GM19328 (cell line): ENCODE results near the gene MORN1.

Source experiments
- ATAC-seq: cut with Tn5 transposase; IDR thresholded peaks from one replicate; pipeline ENCODE4 v1.9.1; 2021; ENCODE audit warnings: mild to moderate bottlenecking, moderate library complexity; ENCODE audit not compliant: unreplicated experiment

MORN1 gene

GRCh38 chr1:2422523-2422922 is 31.2 kb upstream of the MORN1 start:
- no peak for ATAC-seq

GRCh38 chr1:2419416-2419815 is 28.1 kb upstream of the MORN1 start:
- no peak for ATAC-seq

DNA sequence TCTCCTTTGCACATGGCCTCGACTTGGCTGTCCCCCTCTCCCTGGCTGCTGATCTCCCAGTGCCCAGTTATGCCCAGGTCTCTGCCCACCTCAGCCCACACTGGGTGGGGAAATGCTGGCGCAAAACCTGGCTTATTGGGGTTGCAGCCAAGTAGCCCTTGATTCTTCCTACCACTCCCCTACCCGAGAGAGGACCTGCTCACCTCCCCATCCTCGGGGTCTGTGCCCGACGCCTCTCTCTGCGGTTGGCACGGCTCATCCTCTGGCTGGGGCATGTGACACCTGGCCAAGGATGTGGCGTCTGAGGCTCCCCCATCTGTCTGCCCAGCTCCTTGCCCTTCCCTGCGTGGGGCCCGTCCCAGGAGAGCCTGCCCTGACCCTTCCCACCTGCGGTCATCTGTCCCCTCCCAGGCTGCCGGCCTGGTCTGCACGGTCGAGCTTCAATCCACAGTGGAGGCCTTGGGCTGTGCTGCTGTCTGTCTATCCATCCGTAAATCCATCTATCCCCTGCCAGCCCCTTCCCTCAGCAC is 27.5 kb upstream of the MORN1 start:
- ATAC-seq: no peak

GRCh38 chr1:2417833-2418225 is 26.5 kb upstream of the MORN1 start:
- ATAC-seq: no peak

GRCh38 chr1:2417083-2417832 is 25.9 kb upstream of the MORN1 start:
- no peak for ATAC-seq

GRCh38 chr1:2416403-2416802 is 25.0 kb upstream of the MORN1 start:
- ATAC-seq: no peak

DNA sequence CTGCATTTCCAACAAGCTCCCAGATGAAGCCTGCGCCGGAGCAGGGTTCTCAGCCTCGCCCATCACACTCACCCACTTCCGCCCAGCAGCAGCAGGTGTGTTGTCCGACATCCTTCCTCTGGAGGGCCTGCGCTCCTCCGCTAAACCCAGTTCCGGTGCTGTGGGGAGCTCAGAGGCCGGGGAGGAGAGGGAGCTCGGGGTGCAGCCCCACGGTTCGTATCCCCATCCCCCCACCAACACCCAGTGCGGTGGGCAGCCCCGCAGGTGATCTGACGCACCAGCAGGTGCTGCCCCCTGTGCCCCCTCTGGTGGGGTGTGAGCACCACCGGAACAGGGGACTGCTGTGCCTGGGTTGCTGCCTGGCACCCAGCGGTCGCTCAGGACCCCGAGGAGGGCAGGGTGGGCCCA is 24.5 kb upstream of the MORN1 start:
- ATAC-seq: no peak

DNA sequence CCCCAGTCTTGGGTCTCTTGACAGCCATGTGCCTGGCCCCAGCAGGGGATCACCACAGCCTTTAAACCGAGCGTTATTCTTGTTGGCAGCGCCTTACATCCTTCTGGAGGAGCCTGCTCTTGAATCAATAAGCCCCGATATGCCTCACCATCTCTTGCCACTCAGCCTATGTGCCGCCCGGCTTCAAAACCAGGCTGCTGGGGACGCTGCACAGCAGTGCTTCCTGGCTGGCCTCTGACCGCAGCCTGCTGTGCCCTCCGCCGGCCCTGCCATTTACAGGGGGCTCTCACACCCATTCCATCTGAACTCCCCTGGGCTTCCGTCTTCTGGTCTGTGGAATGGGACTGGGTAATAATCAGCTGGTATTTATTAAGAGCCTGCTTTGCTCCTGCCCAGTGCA is 24.0 kb upstream of the MORN1 start:
- no peak for ATAC-seq

DNA sequence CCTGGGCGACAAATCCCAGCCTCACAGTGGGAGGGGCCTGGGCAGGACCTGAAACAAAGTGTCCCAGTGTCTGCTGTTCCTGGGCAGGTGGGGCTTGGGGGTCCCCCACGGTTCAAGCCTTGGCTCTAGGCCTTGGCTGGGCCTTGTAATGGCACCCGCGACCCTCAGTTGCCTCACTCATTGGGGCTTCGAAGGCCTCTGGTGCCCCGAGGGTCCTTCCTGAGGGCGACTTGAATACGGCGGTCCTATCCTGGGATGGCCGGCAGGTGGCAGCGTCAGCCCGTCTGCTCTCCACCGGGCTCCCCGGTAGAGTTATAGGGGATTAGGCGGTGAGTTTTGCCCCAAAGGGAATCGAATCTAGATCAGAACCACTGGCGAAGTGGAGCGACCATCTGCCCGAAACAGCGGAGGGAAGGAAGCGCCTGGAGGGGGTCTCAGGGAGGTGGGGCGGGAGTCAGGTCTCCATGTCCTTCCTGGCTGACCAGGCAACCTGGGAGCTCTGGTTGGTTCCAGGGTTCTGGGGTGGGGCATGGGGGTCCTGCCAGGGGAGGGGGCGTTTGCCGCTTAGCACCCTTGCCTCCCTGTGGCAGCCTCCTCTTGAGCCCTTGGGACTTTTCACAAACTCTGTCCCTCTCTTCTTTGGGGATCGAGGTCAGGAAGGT is 23.1 kb upstream of the MORN1 start:
- ATAC-seq: no peak

- no peak for ATAC-seq
These were observed 22.3 kb upstream of the MORN1 start for GRCh38 chr1:2413495-2414296.

DNA sequence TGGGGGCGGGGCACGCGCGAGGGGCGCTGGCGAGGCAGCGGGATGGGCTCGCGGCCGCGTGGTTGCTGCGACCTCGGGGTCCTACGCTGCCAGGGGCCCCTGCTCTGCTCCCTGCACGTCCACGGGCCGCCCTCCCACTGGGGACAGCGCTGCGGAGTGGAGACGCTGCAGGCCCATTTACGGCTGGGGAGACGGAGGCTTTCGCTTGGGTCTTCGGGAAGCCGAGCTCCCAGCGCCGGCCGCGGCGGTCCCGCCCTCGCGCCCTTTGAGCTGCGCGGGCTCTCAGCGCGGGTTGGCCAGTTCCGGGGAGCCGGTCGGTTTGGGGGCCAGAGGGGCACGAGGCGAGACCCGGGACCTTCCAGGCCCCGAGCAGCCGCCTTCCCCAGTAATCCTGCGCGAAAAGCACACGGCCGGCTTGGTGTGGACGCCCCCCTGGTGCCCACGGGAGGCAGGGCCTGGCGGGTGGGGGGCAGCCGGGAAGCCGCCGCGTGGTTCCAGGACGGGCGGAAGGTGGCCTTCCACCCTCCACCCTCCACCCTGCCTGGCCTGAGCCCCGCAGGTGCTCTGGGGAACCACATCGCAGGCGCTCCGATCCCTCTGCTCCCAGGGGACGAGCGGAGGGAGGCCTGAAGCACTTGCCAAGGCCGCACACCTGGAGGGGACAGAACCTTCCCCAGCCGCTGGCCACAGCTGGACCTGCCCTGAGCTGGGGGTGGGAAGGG is 21.6 kb upstream of the MORN1 start:
- peak; percentile 21 for ATAC-seq

DNA sequence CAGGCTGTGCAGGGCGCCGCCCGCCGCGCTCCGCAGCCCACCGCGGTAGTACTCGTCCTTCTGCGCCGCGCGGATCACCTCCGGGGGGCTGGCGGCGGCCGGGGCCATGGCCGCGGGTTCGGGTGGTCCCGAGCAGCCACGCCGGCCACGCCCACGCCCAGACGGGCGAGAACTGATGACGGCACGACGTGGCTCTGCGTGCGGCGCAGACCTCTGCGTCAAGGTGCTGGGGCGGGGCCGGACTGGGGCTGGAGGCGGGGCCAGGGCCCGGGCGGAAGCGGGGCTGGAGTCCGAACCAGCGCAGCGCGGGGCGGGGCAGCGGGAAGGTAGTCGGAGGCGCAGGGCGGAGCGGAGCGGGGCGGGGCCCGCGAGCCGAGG is 21.0 kb upstream of the MORN1 start, which contains the start of gene PEX10:
Gene PEX10 (minus strand): TSS at position 170 of the 378 bp plus-strand sequence. CDS start 62 bp downstream, at position 108.
- peak; percentile 85 for ATAC-seq

GRCh38 chr1:2411801-2412394 is 20.5 kb upstream of the MORN1 start:
- peak; percentile 30 for ATAC-seq

DNA sequence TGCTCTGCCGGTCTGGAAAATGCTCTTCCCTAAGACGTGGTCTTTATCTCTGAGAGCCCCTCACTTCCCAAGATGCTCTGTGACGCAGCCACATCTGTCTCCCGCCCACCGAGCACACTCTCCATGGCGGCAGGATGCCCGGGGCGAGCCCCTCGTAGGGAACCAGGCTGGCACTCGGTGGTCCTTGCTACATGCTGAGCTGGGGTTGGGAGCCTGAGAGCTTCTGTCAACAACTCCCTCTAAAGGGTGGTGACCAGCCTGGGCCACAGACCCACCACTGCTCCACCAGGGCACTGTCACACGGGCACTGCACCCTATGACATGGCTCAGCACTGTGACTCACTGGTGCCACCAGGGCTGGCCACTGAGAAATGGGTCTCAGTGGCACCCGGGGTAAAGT is 18.4 kb upstream of the MORN1 start:
- ATAC-seq: no peak

DNA sequence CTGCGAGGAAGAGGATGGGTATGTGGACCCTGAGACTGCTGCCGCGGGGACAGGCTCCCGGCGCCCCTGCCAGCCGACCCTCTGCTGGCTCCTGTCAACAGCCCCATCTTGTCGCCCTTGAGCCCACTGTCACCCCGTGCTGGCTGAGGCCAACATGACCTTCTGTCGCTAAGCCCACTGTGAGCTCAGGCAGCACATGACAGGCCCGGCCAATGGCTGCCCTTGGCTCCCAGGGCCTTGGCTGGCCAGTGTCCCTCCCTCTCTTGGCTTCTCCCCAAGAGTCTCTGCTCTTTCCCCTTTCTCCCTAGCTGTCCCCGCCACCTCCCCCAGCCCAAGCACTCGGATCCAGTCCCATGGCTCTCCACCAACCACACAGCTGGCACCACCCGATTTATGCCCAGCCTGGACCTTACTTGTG is 17.5 kb upstream of the MORN1 start:
- no peak for ATAC-seq

- ATAC-seq: no peak
These were observed 17.1 kb upstream of the MORN1 start for GRCh38 chr1:2408456-2408855.

GRCh38 chr1:2407991-2408275 is 16.6 kb upstream of the MORN1 start:
- no peak for ATAC-seq

- no peak for ATAC-seq
These were observed 16.0 kb upstream of the MORN1 start for GRCh38 chr1:2407166-2407990.

DNA sequence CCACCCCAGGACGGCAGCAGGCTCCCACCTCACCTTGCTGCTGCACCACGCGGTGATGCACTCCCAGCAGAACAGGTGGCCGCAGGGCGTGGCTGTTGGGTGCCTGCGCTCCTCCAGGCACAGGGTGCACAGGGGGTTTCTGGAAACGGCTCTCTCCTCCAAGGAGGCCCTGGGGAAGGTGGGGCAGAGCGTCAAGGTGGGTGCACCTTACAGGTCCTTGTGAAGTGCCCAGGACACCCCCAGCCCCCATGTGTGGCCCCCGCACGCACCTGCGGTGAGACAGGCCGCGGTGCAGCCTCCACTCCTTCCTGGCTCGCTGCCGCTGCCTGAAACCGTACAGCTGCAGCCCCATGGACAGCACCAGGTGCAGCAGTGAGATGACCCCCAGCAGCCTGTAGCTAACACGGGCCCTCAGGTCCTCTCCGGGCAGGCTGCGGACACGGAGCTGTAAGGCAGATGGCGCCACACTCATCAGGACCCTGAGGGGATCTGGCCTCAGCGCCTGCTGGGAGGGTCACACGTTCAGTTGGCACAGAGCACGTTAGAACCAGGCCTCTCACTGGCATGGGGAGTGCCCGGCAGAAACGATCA is 15.2 kb upstream of the MORN1 start:
- no peak for ATAC-seq
